Mammary epithelial cell (primary cell): ENCODE measurements around the gene OSBP2.

Source experiments
- CTCF ChIP-seq, 2 donors: IDR thresholded peaks in 1 of 2; conservative IDR thresholded peaks in 1 of 2; 2 replicates each; pipeline ENCODE4 v1.5.1; 2011 to 2012; ENCODE audit warnings: inconsistent platforms in 2 of 2, low read length in 2 of 2, mild to moderate bottlenecking in 2 of 2, control low read depth in 1 of 2, low read depth in 1 of 2; ENCODE audit not compliant: insufficient read depth in 1 of 2; ENCODE audit errors: extremely low read depth in 1 of 2
- EZH2 ChIP-seq: IDR thresholded peaks from 2 replicates; pipeline ENCODE4 v1.6.1; 2012; ENCODE audit warnings: low read length, inconsistent platforms, borderline replicate concordance

DNA sequence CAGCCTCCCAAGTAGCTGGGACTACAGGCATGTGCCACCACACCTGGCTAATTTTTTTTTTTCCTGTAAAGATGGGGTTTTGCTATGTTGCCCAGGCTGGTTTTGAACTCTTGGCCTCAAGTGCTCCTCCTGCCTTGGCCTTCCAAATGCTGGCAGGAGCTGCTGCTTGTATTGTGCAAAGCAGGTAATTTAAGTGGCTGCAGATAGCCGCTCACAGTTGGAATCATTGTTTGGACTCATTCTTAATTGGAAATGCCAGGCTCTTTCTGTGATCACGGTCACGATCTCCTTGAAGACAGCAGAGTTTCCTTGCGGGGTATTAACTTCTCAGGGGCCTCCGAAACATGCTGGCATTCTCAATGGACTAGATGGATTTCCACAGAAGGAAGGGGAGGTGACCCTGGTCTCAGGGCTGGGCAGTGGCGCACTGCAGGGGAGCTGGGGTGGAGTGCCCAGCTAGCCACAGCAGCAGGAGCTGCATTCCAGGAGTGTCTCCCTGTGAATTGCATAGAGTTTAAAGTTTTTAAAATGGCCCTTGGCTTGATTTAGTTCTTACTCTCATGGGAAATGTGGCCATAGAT, 137.8 kb downstream of the OSBP2 start:
- no peak for TF ChIP-seq CTCF (conservative IDR thresholded peaks at IDR 0.05 in 1 of 2, IDR thresholded peaks at IDR 0.05 in 1 of 2; ENCODE audit: extremely low read depth in 1 of 2, insufficient read depth in 1 of 2, low read depth in 1 of 2, low read length in 2 of 2)
- TF ChIP-seq EZH2, result no peak
